ENCODE data around the gene FOXM1.

The FOXM1 gene

GRCh38 chr12:2877047-2877952, at the start of gene FOXM1, which contains the start of gene RHNO1:
Gene FOXM1 (minus strand): TSS chr12:2877174. CDS start chr12:2874478, 2,696 bp downstream.
Gene RHNO1 (plus strand): TSS chr12:2877223. CDS start chr12:2885367, 8,144 bp downstream.
- DNase-seq, result peak; percentile 93

GRCh38 chr12:2925322-2925995, 48.5 kb upstream of the FOXM1 start:
- DNase-seq, result peak; percentile 20

GRCh38 chr12:2924019-2924418, 47.0 kb upstream of the FOXM1 start:
- DNase-seq, result no peak

GRCh38 chr12:2923057-2923456, 46.1 kb upstream of the FOXM1 start:
- DNase-seq, result no peak

GRCh38 chr12:2922329-2922728, 45.4 kb upstream of the FOXM1 start:
- DNase-seq, result no peak

- no peak for DNase-seq
Observed at GRCh38 chr12:2919249-2919648, 42.3 kb upstream of the FOXM1 start.

- no peak for DNase-seq
Observed at GRCh38 chr12:2912216-2912575, 35.2 kb upstream of the FOXM1 start.

GRCh38 chr12:2904260-2904659, 27.3 kb upstream of the FOXM1 start:
- no peak for DNase-seq

GRCh38 chr12:2902272-2902880, 25.4 kb upstream of the FOXM1 start:
- no peak for DNase-seq

GRCh38 chr12:2900642-2901041, 23.7 kb upstream of the FOXM1 start:
- DNase-seq, result no peak

- DNase-seq, result no peak
Observed at GRCh38 chr12:2897418-2897817, 20.4 kb upstream of the FOXM1 start.

- no peak for DNase-seq
Observed at GRCh38 chr12:2895511-2895910, 18.5 kb upstream of the FOXM1 start.

GRCh38 chr12:2895051-2895451, 18.1 kb upstream of the FOXM1 start:
- no peak for DNase-seq

- no peak for DNase-seq
Observed at GRCh38 chr12:2893007-2893406, 16.0 kb upstream of the FOXM1 start.

- no peak for DNase-seq
Observed at GRCh38 chr12:2892246-2892645, 15.3 kb upstream of the FOXM1 start.

- peak; percentile 19 for DNase-seq
Observed at GRCh38 chr12:2891240-2892053, 14.5 kb upstream of the FOXM1 start.

GRCh38 chr12:2890388-2891239, 13.6 kb upstream of the FOXM1 start, which contains the start of gene TULP3:
Gene TULP3 (plus strand): TSS chr12:2890891. CDS start chr12:2890948, 57 bp downstream.
- DNase-seq, result peak; percentile 98

GRCh38 chr12:2890001-2890387, 13.0 kb upstream of the FOXM1 start:
- no peak for DNase-seq

GRCh38 chr12:2886768-2887450, 9.9 kb upstream of the FOXM1 start:
- DNase-seq, result no peak

- no peak for DNase-seq
Observed at GRCh38 chr12:2884810-2885209, 7.8 kb upstream of the FOXM1 start.

GRCh38 chr12:2879853-2880252, 2.9 kb upstream of the FOXM1 start:
- peak; percentile 55 for DNase-seq
